GM18505 (cell line): ENCODE results near the gene IVD.
"Not testable (repeated sequence)": the region's sequence is repeated elsewhere in the genome, so short reads cannot be mapped to it uniquely, and the experiment has no call there.

ENCODE experiments used
- ATAC-seq: cut with Tn5 transposase; IDR thresholded peaks from one replicate; pipeline ENCODE4 v1.9.1; 2021; ENCODE audit not compliant: unreplicated experiment
- POLR2A ChIP-seq: IDR thresholded peaks from 4 replicates; pipeline ENCODE4 v1.6.1; 2011; ENCODE audit warnings: borderline replicate concordance; ENCODE audit not compliant: insufficient read depth, insufficient read length; ENCODE audit errors: extremely low read depth

Gene IVD

DNA sequence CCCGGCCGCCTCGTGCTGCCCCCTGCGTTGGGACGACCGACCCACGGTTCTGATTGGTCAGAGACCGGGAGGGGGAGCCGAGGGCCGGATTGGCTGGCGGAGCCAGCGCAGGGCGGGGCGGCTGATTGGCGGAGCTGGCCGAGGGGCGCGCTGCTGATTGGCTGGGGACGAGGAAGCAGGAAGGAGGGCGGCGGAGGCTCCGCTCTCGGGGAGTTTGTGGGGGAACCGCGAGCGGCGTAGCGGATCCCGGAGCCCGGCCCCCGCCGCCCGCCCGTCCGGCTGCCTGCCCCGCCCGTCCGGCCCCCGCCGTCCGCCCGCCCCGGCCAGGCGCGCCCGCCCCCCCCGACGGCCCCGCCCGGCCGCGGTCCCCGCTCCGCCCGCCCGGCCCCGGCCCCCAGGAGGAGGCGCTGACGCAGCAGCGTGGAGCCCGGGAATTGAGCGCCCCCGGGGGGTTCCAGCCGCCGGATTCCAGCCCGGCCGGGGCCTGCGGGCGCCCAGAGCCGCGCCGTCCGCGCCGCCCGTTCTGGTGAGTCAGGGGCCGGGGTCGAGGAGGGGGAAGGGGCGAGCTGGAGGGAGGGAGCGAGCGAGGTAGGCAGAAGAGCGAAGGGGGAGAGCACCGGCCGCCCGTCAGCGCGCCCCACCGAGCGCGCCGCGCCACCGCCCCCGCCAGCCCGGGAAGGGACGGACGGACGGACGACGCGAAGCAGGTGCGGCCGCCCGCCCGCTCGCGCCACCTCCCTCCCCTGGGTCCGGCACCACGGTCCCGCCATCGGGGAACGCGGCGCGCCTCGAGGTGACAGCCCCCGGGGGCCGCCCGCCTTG, 35.4 kb downstream of the IVD start, which contains the start of gene BAHD1:
Gene BAHD1 (plus strand): TSS at position 211 of the 822 bp plus-strand sequence. CDS start 17,512 bp downstream, outside the sequence.
- TF ChIP-seq POLR2A, result peak; percentile 31

DNA sequence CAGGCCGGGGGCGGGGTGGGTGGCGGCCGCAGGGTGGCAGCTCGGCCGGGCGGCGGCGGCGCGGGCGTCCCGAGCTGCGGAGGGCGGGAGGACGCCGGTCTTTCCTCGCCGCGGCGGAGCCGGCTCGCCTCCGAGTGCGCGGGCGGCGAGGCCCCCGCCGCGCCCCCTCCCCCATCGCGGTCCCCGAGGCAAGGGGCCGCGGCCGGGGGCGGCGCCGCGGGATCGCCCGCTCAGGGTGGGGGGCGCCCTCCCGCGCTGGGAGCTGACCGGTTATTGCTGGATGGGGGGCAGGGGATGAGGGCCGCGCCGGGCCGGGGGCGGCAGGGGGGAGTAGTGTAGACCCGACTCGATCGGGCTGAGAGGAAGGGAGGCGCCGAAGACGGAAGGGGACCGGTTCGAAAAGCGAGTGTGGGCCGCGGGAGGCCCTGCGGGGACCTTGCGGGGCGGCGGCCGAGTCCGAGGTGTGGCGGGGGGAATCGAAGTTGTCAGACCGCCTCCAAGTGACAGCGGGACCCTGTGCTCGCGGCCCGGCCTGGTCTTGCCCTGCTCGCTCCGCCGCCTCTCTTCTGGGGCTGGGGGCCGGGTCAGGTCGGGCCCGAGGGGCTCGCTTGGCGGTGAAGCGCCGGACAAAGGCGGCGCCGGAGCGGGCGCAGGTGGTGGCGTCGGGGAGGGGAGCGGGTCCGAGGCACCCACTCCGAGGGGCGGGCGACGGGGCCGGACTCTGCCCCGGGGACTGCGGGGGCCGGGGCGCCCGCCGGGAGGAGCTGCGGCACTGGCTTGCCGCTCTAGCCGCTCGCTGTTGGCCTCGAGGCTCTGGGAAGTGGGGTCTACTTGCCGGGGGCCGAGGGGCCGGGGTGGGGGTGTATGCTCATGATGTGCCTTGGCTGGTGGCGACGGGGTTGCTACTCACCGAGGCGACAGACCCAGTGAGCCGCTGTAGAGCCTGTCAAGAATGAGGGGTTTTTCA, 36.3 kb downstream of the IVD start:
- ATAC-seq, result peak; percentile 22
- TF ChIP-seq POLR2A, result no peak

More for the DNA sequence above, 35.4 kb downstream of the IVD start, which contains the start of gene BAHD1:
- peak; percentile 79 for ATAC-seq

DNA sequence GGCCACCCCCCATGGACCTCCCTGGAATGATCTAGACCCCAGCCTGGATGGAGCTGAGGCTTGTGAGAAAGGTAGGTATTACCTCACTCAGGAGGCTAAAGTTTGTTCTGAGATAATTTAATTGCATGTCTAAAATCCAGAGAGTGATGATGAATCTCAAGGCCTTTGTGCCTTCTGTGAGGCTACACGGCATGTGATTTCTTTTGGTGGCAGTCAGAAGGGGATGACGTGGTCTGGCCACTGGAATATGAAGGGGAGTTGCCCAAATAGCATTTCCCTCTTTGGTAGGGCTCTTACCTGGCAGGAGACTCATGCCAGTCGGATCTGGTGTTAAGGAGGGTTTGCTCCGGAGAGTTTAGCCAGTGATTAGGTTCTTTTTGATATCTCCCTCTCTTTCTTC, 37.7 kb downstream of the IVD start:
- ATAC-seq, result no peak
- TF ChIP-seq POLR2A, result no peak

- no peak for ATAC-seq
- no peak for TF ChIP-seq POLR2A
These were observed 38.3 kb downstream of the IVD start for GRCh38 chr15:40443846-40444245.

DNA sequence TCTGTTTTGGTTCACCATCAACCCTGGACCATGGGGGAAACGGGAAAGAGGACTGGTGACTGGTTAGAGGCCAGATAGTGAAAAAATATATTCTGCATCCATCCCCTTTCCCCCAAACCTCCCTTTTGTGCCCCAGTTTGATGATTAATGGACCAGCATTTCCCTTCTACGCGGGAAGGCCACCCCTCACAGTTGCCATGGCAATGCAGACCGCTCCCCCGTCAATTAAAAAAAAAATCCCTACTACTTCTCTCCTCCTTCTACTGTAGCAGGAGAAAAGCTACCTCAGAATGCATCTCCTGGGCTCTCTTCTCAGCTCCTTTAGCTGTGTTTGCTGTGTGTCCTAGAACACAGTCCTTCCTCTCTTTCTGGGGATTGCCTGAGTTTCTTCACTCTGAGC, 39.1 kb downstream of the IVD start:
- ATAC-seq, result no peak
- TF ChIP-seq POLR2A, result no peak

DNA sequence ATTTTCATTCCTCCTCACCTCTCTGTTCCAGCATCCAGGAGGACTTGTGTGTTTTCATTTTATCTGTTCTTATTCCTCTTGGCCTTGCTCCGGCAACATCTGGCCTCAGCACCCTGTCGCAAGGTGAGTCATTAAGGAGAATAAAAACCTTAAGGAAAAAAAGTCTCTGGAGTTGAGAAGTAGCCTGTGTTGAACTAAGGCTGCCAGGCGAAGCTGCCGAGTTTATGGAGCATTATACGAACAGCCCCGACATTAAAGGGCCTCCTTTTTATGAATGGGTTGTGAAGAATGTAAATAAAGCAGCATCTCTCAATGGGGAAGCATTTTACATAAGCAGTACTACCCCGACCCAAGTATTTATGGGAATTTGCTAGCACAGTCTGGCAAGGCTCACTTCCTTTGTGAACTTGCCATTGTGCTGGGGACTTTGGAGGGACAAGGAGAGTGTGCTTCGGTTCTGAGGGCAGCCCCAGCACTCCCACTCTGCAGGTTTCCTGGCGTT, 39.9 kb downstream of the IVD start:
- no peak for ATAC-seq
- no peak for TF ChIP-seq POLR2A

DNA sequence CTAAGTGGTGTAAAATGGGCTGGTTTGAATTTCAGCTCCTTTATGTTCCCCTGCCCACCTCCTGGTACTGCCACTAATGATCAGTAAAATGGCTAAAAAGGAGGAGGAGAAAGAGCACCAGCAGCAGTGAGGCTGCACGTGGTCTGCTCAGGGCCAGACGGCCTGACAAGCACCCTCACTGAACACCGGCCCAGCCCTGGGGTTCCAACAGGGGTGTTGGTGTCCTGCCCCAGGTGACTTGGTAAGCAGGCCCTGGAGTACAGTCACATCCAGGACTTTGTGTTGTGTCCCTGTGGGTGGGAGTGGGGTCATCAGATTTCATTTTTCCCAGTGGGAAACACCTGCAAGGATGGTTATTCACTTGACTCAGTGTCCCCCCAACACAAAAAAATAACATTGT, 40.5 kb downstream of the IVD start:
- ATAC-seq, result no peak
- no peak for TF ChIP-seq POLR2A

DNA sequence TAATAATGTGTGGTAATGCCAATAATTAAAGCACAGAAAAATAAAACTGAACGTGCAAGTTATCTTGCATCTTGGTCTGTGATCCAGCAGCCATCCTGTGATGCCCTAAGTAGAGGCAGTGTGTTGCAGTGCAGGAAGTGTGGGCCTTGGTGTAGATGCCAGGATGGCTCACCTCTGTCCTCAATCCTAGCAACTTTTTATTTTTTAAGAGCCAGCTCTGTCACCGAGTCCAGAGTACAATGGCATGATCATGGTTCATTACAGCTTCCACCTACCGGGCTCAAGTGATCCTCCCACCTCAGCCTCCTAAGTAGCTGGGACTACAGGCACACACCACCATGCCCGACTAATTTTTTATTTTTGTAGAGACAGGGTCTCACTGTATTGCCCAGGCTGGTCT, 42.8 kb downstream of the IVD start:
- TF ChIP-seq POLR2A, result no peak

GRCh38 chr15:40449275-40449674, 43.7 kb downstream of the IVD start:
- ATAC-seq, result no peak
- no peak for TF ChIP-seq POLR2A

More for the DNA sequence above, 42.8 kb downstream of the IVD start:
- ATAC-seq, result no peak

- no peak for TF ChIP-seq POLR2A
- no peak for ATAC-seq
These were observed 44.5 kb downstream of the IVD start for GRCh38 chr15:40450047-40450446.

- ATAC-seq, result no peak
- no peak for TF ChIP-seq POLR2A
These were observed 46.0 kb downstream of the IVD start for GRCh38 chr15:40451527-40452158.

- no peak for TF ChIP-seq POLR2A
- no peak for ATAC-seq
These were observed 46.9 kb downstream of the IVD start for GRCh38 chr15:40452296-40453090.

GRCh38 chr15:40453941-40454340, 48.3 kb downstream of the IVD start:
- ATAC-seq, result not testable (repeated sequence)

GRCh38 chr15:40454904-40455391, 49.4 kb downstream of the IVD start:
- TF ChIP-seq POLR2A, result no peak
- ATAC-seq, result no peak
